GM19240 (cell line): ENCODE results near the gene IFIH1.

Experiments used
- DNase-seq: peaks from one replicate; pipeline ENCODE4 v3.0.0; 2011; ENCODE audit warnings: low spot score; ENCODE audit not compliant: insufficient read length

IFIH1 gene

GRCh38 chr2:162312853-162313252 is 5.6 kb downstream of the IFIH1 start:
- no peak for DNase-seq

GRCh38 chr2:162308747-162309503 is 9.6 kb downstream of the IFIH1 start:
- no peak for DNase-seq

- DNase-seq: no peak
Measured at GRCh38 chr2:162305901-162306300, 12.6 kb downstream of the IFIH1 start.

GRCh38 chr2:162301877-162302276 is 16.6 kb downstream of the IFIH1 start:
- DNase-seq: no peak

- no peak for DNase-seq
Measured at GRCh38 chr2:162301151-162301804, 17.2 kb downstream of the IFIH1 start.

- no peak for DNase-seq
Measured at GRCh38 chr2:162300266-162300665, 18.2 kb downstream of the IFIH1 start.

GRCh38 chr2:162298669-162299335 is 19.7 kb downstream of the IFIH1 start:
- no peak for DNase-seq

- DNase-seq: no peak
Measured at GRCh38 chr2:162297925-162298552, 20.4 kb downstream of the IFIH1 start.

GRCh38 chr2:162295009-162295408 is 23.5 kb downstream of the IFIH1 start:
- DNase-seq: no peak

GRCh38 chr2:162293122-162293786 is 25.2 kb downstream of the IFIH1 start:
- no peak for DNase-seq

GRCh38 chr2:162291748-162292147 is 26.7 kb downstream of the IFIH1 start:
- no peak for DNase-seq

- no peak for DNase-seq
Measured at GRCh38 chr2:162282765-162283425, 35.6 kb downstream of the IFIH1 start.

GRCh38 chr2:162280654-162281053 is 37.8 kb downstream of the IFIH1 start:
- DNase-seq: no peak

- no peak for DNase-seq
Measured at GRCh38 chr2:162277381-162277780, 41.1 kb downstream of the IFIH1 start.

GRCh38 chr2:162267996-162268395 is 50.5 kb downstream of the IFIH1 start:
- DNase-seq: no peak

GRCh38 chr2:162267496-162267895 is 51.0 kb downstream of the IFIH1 start:
- DNase-seq: no peak

- no peak for DNase-seq
Measured at GRCh38 chr2:162266460-162266760, 52.1 kb downstream of the IFIH1 start.

GRCh38 chr2:162265666-162266459 is 52.6 kb downstream of the IFIH1 start:
- DNase-seq: no peak

- DNase-seq: no peak
Measured at GRCh38 chr2:162261032-162261945, 57.2 kb downstream of the IFIH1 start.
